HEK293 (cell line): ENCODE results near the gene RUNX1.
A peak's percentile ranks its signal among the peaks of the same experiment; 100 is the strongest.

ENCODE experiments used
- CTCF ChIA-PET: fragments of 350-600 bp; formaldehyde crosslinking; extraction: SDS; loops from one replicate; lab custom pipeline; 2021; ENCODE audit warnings: antibody characterized with exemption; lab: Yijun Ruan, JAX
- POLR2A ChIA-PET: fragments of 300-600 bp; formaldehyde crosslinking; extraction: SDS; loops from one replicate; lab custom pipeline; 2020; ENCODE audit warnings: antibody characterized with exemption, inconsistent platforms; lab: Yijun Ruan, JAX
- H3K27ac ChIP-seq: fragments of 200-500 bp; sonication (Bioruptor generic); 2 replicates; pipeline ENCODE4 v1.5.1; 2014; ENCODE audit warnings: low read depth, low read length, control low read depth, inconsistent platforms; ENCODE audit errors: extremely low read depth
- H3K36me3 ChIP-seq, 2 experiments: fragments of 200-500 bp in 1 of 2; sonication (Bioruptor generic) in 1 of 2; 1 replicate in 1 of 2; 2 replicates in 1 of 2; pipeline ENCODE4 v1.5.1; 2014 to 2017; ENCODE audit warnings: inconsistent platforms in 2 of 2, low read length in 2 of 2; ENCODE audit not compliant: control insufficient read depth in 2 of 2, insufficient read depth in 1 of 2
- H3K4me1 ChIP-seq: fragments of 200-500 bp; sonication (Bioruptor generic); 2 replicates; pipeline ENCODE4 v1.5.1; 2014; ENCODE audit warnings: mild to moderate bottlenecking, low read length, inconsistent platforms; ENCODE audit not compliant: control insufficient read depth, insufficient read depth
- H3K4me3 ChIP-seq: 2 replicates; pipeline ENCODE4 v1.5.1; 2011; ENCODE audit warnings: low read depth, mild to moderate bottlenecking, control low read depth, low read length, moderate library complexity
- H3K9me3 ChIP-seq: fragments of 200-500 bp; sonication (Bioruptor generic); 2 replicates; pipeline ENCODE4 v1.5.1; 2014; ENCODE audit warnings: low read depth, low read length, inconsistent platforms; ENCODE audit not compliant: control insufficient read depth, insufficient read depth
- KLF9 ChIP-seq: fragments of 450-650 bp; formaldehyde crosslinking; IDR thresholded peaks from 2 replicates; pipeline ENCODE4 v1.5.1; 2016; ENCODE audit warnings: missing biosample characterization, missing genetic modification characterization, low read depth
- OSR2 ChIP-seq: fragments of 450-650 bp; formaldehyde crosslinking; IDR thresholded peaks from 2 replicates; pipeline ENCODE4 v1.5.1; 2016; ENCODE audit warnings: missing biosample characterization, missing genetic modification characterization
- RBAK ChIP-seq: fragments of 450-650 bp; formaldehyde crosslinking; IDR thresholded peaks from 2 replicates; pipeline ENCODE4 v1.5.1; 2016; ENCODE audit warnings: missing biosample characterization, missing genetic modification characterization
- SCRT2 ChIP-seq: fragments of 450-650 bp; formaldehyde crosslinking; IDR thresholded peaks from 2 replicates; pipeline ENCODE4 v1.5.1; 2016; ENCODE audit warnings: missing biosample characterization, missing genetic modification characterization
- SP2 ChIP-seq: fragments of 450-650 bp; formaldehyde crosslinking; IDR thresholded peaks from 2 replicates; pipeline ENCODE4 v1.5.1; 2016; ENCODE audit warnings: missing biosample characterization, missing genetic modification characterization
- ZNF239 ChIP-seq: fragments of 450-650 bp; formaldehyde crosslinking; IDR thresholded peaks from 2 replicates; pipeline ENCODE4 v1.5.1; 2016; ENCODE audit warnings: missing biosample characterization, missing genetic modification characterization
- ZNF24 ChIP-seq: fragments of 450-650 bp; formaldehyde crosslinking; IDR thresholded peaks from 2 replicates; pipeline ENCODE4 v1.5.1; 2016; ENCODE audit warnings: missing biosample characterization, missing genetic modification characterization
- ZNF248 ChIP-seq: fragments of 450-650 bp; formaldehyde crosslinking; IDR thresholded peaks from 2 replicates; pipeline ENCODE4 v1.5.1; 2017; ENCODE audit warnings: missing biosample characterization, missing genetic modification characterization
- ZNF362 ChIP-seq: fragments of 450-650 bp; formaldehyde crosslinking; IDR thresholded peaks from 2 replicates; pipeline ENCODE4 v1.5.1; 2016; ENCODE audit warnings: missing biosample characterization, missing genetic modification characterization
- ZNF404 ChIP-seq: fragments of 450-650 bp; formaldehyde crosslinking; IDR thresholded peaks from 2 replicates; pipeline ENCODE4 v1.5.1; 2017; ENCODE audit warnings: missing biosample characterization, missing genetic modification characterization
- ZNF416 ChIP-seq: fragments of 450-650 bp; formaldehyde crosslinking; IDR thresholded peaks from 2 replicates; pipeline ENCODE4 v1.5.1; 2016; ENCODE audit warnings: missing biosample characterization, missing genetic modification characterization
- ZNF571 ChIP-seq: fragments of 450-650 bp; formaldehyde crosslinking; IDR thresholded peaks from 2 replicates; pipeline ENCODE4 v1.5.0; 2017; ENCODE audit warnings: missing biosample characterization, missing genetic modification characterization
- ZNF621 ChIP-seq: fragments of 450-650 bp; formaldehyde crosslinking; IDR thresholded peaks from 2 replicates; pipeline ENCODE4 v1.5.1; 2017; ENCODE audit warnings: missing biosample characterization, missing genetic modification characterization
- ZNF658 ChIP-seq: fragments of 450-650 bp; formaldehyde crosslinking; IDR thresholded peaks from 2 replicates; pipeline ENCODE4; 2016; ENCODE audit warnings: missing biosample characterization, missing genetic modification characterization
- ZNF664 ChIP-seq: fragments of 450-650 bp; formaldehyde crosslinking; IDR thresholded peaks from 2 replicates; pipeline ENCODE4 v1.5.1; 2016; ENCODE audit warnings: missing biosample characterization, missing genetic modification characterization
- ZNF670 ChIP-seq: fragments of 450-650 bp; formaldehyde crosslinking; IDR thresholded peaks from 2 replicates; pipeline ENCODE4 v1.5.1; 2016; ENCODE audit warnings: missing biosample characterization, missing genetic modification characterization, low read depth
- ZNF785 ChIP-seq: fragments of 450-650 bp; formaldehyde crosslinking; IDR thresholded peaks from 2 replicates; pipeline ENCODE4 v1.5.1; 2016; ENCODE audit warnings: missing biosample characterization, missing genetic modification characterization
- ZNF837 ChIP-seq: fragments of 450-650 bp; formaldehyde crosslinking; IDR thresholded peaks from 2 replicates; pipeline ENCODE4 v1.5.1; 2016; ENCODE audit warnings: missing biosample characterization, missing genetic modification characterization
- ZSCAN23 ChIP-seq: fragments of 450-650 bp; formaldehyde crosslinking; IDR thresholded peaks from 2 replicates; pipeline ENCODE4 v1.5.1; 2016; ENCODE audit warnings: missing biosample characterization, missing genetic modification characterization

RUNX1 gene

DNA sequence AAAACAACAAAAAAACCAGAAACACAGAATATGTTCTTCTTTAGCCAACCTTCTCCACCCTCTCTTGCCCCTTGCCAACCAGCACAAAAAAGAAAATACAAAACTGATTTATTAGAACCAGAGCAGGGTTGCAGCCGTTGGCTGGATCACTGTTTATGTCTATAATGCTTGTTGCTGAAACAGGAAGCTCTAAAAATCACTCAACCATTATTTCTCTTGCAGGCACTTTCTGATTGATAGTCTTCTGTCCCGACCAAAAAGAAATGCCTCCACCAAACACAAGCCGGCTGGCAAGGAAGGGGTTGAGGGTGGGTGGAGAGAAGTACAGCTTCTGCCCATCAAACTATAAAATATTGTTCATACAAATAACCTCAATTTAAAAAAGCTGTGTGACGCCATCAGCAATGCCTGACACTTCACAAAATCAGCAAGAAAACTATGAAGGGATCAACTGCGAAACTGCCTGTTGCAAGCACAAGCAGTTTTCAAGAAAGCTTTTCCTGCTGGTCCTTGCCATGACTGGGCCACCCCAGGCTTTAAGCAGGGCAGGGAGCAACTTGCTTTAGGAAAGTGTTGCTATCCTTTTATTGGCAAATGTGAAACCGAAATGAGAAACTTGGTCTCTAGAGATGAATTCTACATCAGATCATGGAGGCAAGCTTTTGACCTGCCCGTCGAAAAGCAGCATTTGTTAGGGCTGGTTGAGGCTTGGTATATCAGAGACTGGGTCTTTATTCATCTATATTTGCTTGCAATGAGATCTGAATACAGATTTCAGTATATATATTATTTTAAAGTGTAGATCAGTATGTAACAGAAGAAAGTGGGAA is 174.2 kb downstream of the RUNX1 start:
- H3K9me3 ChIP-seq = no peaks in the 10 kb centered on the region
- POLR2A ChIA-PET = interaction anchor here (0.7 kb wide), 1 partner anchor 30 kb away, joined by 3 read pairs; no protein-coding TSS in a partner anchor
- H3K4me1 ChIP-seq = no peaks in the 10 kb centered on the region
- H3K4me3 ChIP-seq = no peak overlapping the region
- TF ChIP-seq RBAK (tag by site-specific recombination) (no peak), SCRT2 (tag by site-specific recombination) (peak; percentile 45; the same call in 1 of the 2 replicates), SP2 (no peak), ZNF416 (tag by site-specific recombination) (no peak), ZNF658 (tag by site-specific recombination) (no peak)
- no peak overlapping the region for H3K27ac ChIP-seq
- H3K36me3 ChIP-seq = peaks cover 10 to 15% of the 10 kb centered on the region in 2 experiments
- CTCF ChIA-PET = no interaction called here

GRCh38 chr21:34871026-34871908 is 177.8 kb downstream of the RUNX1 start:
- CTCF ChIA-PET = interaction anchor here (1.3 kb wide), 1 partner anchor 18 kb away, joined by 7 read pairs; no protein-coding TSS in a partner anchor
- no peaks in the 10 kb centered on the region for H3K9me3 ChIP-seq
- no peaks in the 10 kb centered on the region; a peak in 1 of 3 replicates for H3K36me3 ChIP-seq
- no peak overlapping the region for H3K27ac ChIP-seq
- no peak overlapping the region for H3K4me3 ChIP-seq
- peaks cover 3% of the 10 kb centered on the region; the same call in 1 of the 2 replicates for H3K4me1 ChIP-seq
- TF ChIP-seq ZNF785 (tag by site-specific recombination) (no peak), KLF9 (tag by site-specific recombination) (no peak), ZNF248 (no peak)
- POLR2A ChIA-PET = interaction anchor here (0.7 kb wide), 1 partner anchor 144 kb away, joined by 5 read pairs; no protein-coding TSS in a partner anchor

- Histone ChIP-seq H3K36me3 (no peaks in the 10 kb centered on the region; a peak in 1 of 3 replicates), H3K9me3 (no peaks in the 10 kb centered on the region), H3K27ac (no peak overlapping the region), H3K4me1 (peaks cover 5% of the 10 kb centered on the region; the same call in 1 of the 2 replicates), H3K4me3 (no peak overlapping the region)
- ChIA-PET POLR2A (no interaction called here), CTCF (interaction anchor here (1.3 kb wide), 1 partner anchor 19 kb away, joined by 7 read pairs; no protein-coding TSS in a partner anchor)
- no peak for TF ChIP-seq ZNF621 (tag by site-specific recombination)
- TF ChIP-seq ZNF664 (tag by site-specific recombination) = no peak
- no peak for TF ChIP-seq ZNF362 (tag by site-specific recombination)
- no peak for TF ChIP-seq OSR2 (tag by site-specific recombination)
- TF ChIP-seq ZNF670 (tag by site-specific recombination) = no peak
- TF ChIP-seq ZNF404 (tag by site-specific recombination) = no peak
- TF ChIP-seq ZNF571 = no peak
- no peak for TF ChIP-seq ZSCAN23 (tag by site-specific recombination)
- TF ChIP-seq ZNF24 (tag by site-specific recombination) = no peak
- no peak for TF ChIP-seq ZNF837 (tag by site-specific recombination)
- TF ChIP-seq ZNF239 (tag by site-specific recombination) = no peak
- TF ChIP-seq, all 188 proteins: peak for 0
These were observed 178.9 kb downstream of the RUNX1 start for GRCh38 chr21:34870246-34870645.
